Uterine smooth muscle cell (primary cell): ENCODE results near the gene ZSWIM6. TPM values are rescaled to one million over a fixed set of nuclear protein-coding genes. Genes with fewer than 3 reads are reported as not detected.

Source experiments
- total RNA-seq: library from RNA; depleted of rRNA; stranded (reverse); fragments of >200 nt; gene quantifications from 2 replicates; pipeline ENCODE4 v1.2.3, GENCODE V29; 2014

The ZSWIM6 gene
- 8.4 and 10.6 TPM in 2 replicates for total RNA-seq

DNA sequence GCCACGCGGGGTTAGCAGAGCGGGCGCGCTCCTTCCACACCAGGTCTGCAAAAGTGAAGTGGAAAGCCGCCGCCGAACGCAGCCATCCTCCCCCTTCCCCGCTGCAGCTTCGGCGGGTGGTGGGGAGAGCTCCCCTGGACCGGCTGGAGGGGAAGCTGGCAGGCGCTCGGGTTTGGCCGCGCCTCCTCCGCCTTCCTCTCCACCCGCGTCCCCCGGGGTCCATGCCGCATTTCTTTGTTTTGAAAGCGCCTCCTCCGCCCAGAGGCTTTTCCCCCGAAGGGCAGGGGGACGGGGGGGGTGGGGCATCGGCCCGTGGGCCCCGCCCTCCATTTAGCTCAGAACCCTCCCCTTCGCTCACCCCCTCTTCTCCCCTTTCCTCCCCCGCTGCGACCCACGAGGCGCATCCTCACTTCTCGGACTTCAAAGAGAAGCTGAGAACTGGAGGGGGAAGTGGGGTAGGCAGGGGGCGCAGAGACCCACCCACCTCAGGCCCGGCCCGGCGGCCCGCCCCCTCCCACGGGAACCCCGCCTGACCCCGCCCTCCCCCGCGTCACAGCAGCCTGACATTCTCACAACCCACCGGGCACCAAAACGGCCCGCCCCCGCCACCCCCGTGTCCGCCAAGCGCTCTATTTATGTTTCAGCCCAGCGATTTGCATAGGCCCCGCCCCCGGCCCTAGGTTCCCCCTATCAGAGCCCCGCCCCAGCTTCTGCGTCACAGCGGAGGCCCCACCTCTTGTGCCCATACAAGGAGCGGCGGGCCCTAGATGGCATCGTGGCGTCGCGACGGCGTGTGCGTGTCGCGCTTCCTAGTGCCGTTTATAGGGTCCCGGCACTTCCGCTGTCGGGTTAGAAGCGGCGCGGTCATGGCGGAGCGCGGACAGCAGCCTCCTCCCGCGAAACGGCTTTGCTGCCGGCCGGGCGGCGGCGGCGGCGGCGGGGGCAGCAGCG lies at the start of gene ZSWIM6:
TSS of gene ZSWIM6 (plus strand) at position 852 of the 951 bp plus-strand sequence. CDS start at position 867, 15 bp downstream.

Other genes with a start within 250 kb of the ZSWIM6 start
- gene SMIM15, start 169.8 kb upstream of the ZSWIM6 start, total RNA-seq: 69.7 and 86.7 TPM in 2 replicates